GM18861 (cell line): ENCODE results near the gene RGS9.

Source experiments
- ATAC-seq: cut with Tn5 transposase; IDR thresholded peaks from one replicate; pipeline ENCODE4 v1.9.1; 2021; ENCODE audit not compliant: unreplicated experiment

RGS9 gene

DNA sequence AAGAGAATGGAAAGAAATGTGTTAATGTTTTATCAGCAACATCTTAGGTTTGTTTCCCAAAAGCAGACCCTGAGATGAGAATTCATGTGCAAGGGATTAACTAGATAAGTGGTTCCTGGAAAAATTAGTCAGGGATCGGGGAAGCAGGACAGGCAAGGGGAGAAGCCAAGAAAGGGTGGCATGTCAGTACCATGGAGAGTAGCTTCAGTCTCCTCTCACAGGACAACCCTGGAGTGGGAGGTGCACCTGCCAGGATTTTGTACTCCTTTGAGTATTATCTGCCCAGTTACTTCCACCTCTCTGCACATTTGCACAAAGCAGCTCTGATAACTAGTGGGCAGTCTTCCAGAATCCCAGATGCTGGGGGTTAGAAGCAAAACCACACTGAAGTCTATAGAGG, 117.0 kb downstream of the RGS9 start:
- ATAC-seq, result no peak

DNA sequence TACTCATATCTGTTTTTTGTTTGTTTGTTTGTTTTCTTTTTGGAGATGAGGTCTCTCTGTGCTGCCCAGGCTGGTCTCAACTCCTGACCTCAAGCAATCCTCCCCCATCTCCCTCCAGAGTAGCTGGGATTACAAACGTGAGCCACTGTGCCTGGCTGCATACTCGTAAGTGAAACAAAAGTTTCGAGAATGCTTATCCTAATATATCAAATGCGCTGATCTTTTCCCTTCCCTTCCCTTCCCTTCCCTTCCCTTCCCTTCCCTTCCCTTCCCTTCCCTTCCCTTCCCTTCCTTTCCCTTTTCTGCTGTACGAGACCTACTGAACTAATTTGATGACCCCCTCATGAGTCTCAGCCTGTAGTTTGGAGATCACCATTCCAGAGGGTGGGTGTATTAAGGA, 122.1 kb downstream of the RGS9 start:
- ATAC-seq, result no peak

DNA sequence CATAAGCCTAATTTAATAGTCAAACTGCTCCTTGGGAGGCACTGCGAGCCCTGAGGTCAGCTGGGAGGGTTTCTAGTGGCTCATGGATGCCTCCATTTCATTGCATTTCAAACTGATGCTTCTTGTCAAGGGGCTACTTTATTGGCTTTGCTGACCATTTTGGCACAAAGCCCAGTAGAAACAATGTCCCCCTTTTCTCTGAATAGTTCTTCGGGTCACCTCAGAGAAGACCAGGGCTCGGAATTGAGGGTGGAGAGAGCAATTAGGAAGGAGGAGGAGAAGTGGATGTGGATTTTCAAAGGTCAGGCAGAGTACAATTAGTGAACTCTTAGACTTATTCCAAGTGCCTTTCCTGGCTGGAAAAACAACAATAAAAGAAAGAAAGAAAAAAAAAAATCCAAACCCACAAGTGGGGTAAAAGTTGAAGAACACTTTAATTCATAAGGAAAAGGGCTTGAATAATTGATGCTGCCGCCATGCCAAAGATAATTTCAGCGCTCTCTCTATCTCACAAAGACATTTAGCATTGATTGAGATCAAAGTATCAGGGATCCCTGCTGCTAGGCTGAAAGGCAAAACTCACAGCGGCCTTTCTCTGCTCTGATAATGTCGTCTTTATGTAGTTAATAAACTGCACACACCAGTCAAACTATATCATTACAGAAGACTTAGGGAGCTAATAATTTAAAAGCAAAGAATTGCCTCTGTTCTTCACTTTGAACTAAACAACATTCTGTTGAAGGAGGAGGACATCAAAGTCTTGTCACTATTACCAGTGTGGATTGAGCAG, 122.7 kb downstream of the RGS9 start:
- ATAC-seq, result no peak

DNA sequence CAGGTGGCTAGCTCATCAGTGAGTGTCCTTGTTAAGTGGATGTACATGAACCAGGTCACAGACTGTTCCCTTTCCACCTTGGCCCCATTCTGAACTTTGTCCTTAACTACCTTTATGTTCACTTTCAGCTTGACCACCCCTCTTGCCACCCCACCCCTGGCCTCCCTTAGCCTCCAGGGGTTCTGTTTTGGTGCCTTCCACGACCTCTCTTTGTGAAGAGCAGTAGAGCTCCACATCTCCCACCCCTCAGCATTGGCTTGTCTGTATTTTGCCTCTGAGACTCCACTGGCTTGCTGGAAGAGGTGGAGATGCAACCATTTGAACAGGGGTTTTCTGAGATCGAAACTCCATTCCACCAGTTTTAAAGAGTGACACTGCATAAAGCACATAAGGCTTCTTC, 123.5 kb downstream of the RGS9 start:
- no peak for ATAC-seq

DNA sequence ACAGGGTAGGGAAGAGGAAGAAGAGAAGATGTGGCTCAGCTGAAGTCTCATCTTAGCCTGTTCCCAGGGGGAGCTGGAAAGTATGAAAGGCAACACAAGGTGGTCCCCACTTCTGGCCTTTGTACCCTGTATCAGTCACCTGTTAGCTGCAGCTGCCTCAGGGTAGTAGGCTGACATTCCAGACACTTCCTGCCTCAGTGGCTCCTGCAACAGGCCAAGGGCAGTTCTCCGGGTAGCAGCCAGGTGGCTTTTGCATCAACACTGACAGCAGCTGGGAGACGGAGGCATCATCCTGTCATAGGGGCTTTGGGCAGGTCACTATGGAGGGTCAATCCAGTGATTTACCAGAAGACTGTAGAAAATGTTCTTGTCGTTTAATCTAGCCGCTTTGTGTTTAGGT, 124.0 kb downstream of the RGS9 start:
- ATAC-seq, result no peak

DNA sequence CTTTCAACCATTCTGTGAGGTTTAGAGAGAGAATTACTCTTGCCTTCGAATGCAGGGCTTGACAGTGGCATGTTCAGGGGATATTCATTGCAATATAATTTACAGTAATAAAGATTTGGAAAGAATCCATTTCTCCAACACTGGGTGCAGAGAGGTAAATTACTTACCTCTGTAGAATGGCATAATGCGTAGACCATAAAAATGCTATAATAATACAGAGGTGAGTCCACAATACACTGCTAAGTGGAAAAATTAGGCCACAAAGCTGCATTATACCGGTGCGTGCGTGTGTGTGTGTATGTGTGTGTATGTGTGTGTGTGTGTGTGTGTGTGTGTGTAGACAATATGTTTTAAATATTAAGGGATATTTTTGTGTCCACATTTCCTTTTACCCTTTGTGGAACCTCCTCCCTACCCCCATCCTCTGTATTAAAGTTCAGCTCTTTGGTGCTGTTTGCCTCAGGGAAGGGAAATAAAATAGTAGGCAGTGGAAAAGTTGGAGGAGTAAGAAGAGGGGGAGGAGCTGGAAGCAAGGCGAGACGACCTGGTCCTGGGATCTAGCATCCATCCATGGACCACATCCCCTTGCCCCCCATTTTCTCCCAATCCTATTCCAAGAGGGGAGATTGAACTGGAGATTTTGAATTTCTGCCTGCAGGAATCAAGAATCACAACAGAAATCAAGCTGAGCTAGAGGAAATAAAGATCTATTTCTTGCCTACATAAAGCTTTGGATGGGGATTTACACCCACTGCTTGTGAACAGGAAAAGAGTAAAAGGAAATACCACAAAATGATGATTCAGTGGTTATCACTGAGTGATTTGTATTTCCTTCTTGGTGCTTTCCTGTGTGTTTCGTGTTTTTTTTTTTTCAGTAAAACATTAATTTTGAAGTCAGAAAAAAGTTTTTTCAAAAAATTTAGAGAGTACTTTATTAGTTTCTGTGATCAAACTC, 124.8 kb downstream of the RGS9 start:
- no peak for ATAC-seq

DNA sequence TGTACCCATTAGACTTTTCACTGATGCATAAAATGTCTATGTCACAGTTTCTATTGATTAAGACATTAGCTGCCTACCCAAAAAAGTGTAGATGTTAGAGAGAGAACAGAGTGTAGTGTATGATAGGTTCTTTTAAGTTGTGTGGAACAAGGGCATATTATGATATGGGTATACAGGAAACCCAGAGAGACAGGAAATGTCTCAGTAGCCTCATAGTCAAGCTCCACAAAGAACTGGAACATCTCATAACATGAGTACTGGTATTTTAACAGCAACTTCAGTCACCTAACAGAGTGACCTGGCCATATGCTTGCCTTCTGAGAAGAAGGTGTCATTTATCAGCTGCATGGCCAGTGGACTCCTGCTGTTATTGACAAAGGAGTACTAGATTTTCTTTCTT, 128.1 kb downstream of the RGS9 start:
- ATAC-seq, result no peak

DNA sequence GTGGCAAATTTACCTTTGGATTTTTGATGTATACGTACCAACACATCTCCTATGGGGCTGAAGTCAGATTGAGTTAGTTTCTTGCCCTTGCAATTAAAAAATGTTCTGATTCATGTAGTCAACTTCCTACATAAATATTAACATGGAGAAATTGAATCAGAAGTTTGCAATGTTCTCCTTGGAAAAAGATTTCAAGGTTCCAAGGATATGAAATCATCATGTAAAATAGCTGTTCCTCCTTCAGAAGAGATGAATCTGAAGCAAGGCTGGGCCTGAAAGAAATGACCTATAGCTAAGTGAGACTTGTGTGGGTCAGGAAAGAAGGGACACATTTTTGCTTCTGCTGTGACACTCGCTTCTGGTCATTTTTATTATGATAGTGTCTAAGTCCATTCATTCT, 131.7 kb downstream of the RGS9 start:
- no peak for ATAC-seq

DNA sequence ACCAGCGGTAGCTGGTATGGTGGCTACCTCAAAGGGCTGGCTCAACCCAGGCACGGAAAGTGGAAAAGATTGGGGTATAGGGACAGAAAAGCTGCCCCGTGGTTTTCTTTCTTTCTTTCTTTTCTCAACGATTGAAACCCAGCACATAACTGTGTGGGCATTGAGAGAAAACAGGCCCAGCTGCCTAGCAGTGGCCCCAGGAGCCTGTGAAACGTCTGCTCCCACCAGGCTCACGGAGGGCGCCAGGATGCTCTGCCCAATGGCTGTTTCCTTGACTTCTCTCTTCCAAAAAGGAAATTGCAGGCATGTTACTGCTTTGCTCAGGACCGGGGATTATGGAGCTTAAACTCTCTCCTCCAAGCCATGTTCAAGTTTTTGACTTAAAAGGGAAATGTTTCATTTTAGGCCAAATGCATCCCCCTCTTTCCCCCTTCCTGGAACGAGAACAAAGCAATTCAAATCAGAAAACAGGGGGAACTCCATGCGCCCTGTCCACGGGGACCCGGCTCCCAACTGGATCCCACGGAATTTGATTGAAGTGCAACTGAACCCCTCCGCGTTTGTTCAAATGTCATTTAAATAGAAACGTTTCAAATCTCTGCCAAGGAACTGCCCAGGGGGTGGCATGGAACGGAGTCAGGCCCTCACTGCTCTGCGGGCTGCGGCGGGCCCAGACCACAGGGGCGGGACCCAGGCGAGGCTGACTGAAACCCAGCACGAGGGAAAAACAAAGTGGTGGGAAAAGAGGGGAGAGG, 133.5 kb downstream of the RGS9 start:
- no peak for ATAC-seq

DNA sequence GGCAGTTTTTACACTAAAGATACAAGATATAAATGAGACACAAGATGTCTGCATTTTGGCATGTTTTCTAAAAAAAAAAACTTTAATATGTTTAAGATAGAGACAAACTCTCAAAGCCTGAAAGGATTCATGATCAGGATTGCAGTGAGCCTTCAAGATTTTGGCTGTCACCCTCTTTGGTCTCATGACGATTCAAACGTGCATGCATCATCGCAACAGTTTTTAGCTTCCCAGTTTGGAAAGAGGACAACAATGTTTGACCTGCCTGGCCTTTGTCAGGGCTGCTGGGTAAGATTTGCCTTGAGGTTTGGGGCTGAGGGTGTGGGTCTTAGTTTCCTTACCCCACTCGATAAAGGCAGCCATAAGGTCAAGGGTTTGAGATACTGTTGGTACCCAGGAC, 134.1 kb downstream of the RGS9 start:
- ATAC-seq, result no peak
